ENCODE measurements around the gene ZNF516. TPM values are rescaled to one million over a fixed set of nuclear protein-coding genes. Genes with fewer than 3 reads are reported as not detected.

ZNF516 gene
- polyA plus RNA-seq, 1 experiment, result 11.3 TPM

DNA sequence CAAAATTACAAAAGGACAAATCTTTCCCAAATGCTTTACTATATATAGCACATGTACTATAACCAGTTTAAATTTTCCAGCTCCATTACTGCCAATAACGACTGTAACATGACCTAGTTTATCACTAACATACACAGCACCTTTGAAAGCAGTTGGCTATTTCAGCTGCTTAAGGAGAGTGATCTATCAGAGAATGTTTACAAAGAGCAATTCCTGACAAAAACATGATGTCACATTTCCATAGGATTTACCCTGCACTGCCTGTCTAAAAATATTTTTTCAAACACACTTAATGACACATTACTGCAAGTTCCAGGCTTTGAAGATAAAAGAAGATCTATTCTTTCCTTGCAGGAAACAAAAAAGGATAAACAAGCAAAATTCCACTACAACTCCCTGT lies 40.6 kb downstream of the ZNF516 start:
- POLR2A ChIA-PET, result interaction anchor here (0.6 to 0.7 kb wide), 2 partner anchors 91 to 1210 kb away, joined by 3 to 5 read pairs; no protein-coding TSS in a partner anchor
- TF ChIP-seq, protein P1, sequence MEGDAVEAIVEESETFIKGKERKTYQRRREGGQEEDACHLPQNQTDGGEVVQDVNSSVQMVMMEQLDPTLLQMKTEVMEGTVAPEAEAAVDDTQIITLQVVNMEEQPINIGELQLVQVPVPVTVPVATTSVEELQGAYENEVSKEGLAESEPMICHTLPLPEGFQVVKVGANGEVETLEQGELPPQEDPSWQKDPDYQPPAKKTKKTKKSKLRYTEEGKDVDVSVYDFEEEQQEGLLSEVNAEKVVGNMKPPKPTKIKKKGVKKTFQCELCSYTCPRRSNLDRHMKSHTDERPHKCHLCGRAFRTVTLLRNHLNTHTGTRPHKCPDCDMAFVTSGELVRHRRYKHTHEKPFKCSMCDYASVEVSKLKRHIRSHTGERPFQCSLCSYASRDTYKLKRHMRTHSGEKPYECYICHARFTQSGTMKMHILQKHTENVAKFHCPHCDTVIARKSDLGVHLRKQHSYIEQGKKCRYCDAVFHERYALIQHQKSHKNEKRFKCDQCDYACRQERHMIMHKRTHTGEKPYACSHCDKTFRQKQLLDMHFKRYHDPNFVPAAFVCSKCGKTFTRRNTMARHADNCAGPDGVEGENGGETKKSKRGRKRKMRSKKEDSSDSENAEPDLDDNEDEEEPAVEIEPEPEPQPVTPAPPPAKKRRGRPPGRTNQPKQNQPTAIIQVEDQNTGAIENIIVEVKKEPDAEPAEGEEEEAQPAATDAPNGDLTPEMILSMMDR (IDR thresholded peaks at IDR 0.05; ENCODE audit: insufficient read depth, low read depth, low read length), result no peak
- no peak overlapping the region for H3K4me3 ChIP-seq (ENCODE audit: low read depth, low read length)
- H3K36me3 ChIP-seq (ENCODE audit: control insufficient read depth, insufficient read depth, low read length), result 0 out of 2 replicates have a peak, but pooled peaks cover 1% of the 10 kb centered on the region
- no peaks in the 10 kb centered on the region for H3K27me3 ChIP-seq (ENCODE audit: control insufficient read depth, insufficient read depth, low read length)
- DNase-seq (ENCODE audit: low read depth), result no peak
- CTCF ChIA-PET, result interaction anchor here (0.7 to 1.0 kb wide), 2 partner anchors 55 to 255 kb away, joined by 3 read pairs; no protein-coding TSS in a partner anchor

DNA sequence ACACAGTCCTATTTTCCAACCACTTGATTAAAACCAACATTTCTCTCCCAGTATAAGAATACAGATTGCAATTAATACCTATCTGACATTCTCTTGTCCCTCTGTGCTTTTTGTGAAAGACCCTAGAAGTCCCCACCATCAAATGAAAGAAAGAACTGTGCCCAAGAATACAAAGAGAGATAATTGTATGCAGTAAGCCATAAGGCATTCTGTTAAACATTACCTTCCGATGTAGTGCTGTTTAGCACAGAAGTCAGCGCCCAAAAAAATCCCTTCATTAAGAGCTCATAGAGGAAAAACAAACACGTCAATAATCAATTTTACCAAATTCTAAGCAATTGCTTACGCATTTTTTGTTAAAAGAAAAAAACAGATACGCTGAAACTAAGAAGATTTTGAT lies 41.1 kb downstream of the ZNF516 start:
- ChIA-PET CTCF (interaction anchor here (1.0 kb wide), 1 partner anchor 256 kb away, joined by 3 read pairs; no protein-coding TSS in a partner anchor), POLR2A (interaction anchor here (0.6 kb wide), 1 partner anchor 1209 kb away, joined by 5 read pairs; no protein-coding TSS in a partner anchor)
- Histone ChIP-seq H3K4me3 (ENCODE audit: low read depth, low read length) (no peak overlapping the region), H3K27me3 (ENCODE audit: control insufficient read depth, insufficient read depth, low read length) (no peaks in the 10 kb centered on the region), H3K36me3 (ENCODE audit: control insufficient read depth, insufficient read depth, low read length) (0 out of 2 replicates have a peak, but pooled peaks cover 1% of the 10 kb centered on the region)
- TF ChIP-seq, protein P1 (IDR thresholded peaks at IDR 0.05; ENCODE audit: insufficient read depth, low read depth, low read length), result no peak
- no peak for DNase-seq (ENCODE audit: low read depth)

DNA sequence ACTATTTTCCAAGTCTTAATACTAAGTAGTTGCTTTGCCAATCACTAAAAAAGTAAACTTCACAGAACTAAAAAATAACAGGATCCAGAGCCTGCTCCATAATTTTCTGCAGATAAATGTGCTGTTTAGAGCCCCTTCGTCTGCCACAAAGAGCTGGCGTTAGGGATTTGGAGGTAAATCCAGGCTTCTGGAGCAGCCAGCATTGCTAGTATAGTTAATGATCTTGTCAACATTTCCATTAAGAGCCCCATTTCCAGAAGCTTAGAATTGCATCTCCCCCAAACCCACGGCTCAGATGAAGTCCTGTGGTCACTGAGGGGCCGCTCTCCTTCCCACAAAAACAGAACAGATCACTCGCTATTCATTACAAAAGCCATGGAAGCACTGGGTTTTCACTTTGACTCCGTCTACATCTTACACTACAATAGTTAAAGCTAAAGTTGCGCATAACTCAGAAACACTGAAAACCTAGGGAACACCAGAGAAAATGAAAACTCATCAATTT lies 41.9 kb downstream of the ZNF516 start:
- H3K27me3 ChIP-seq (ENCODE audit: control insufficient read depth, insufficient read depth, low read length), result no peaks in the 10 kb centered on the region
- POLR2A ChIA-PET, result interaction anchor here (0.6 kb wide), 1 partner anchor 40 kb away, joined by 4 read pairs; no protein-coding TSS in a partner anchor
- no peaks in the 10 kb centered on the region for H3K36me3 ChIP-seq (ENCODE audit: control insufficient read depth, insufficient read depth, low read length)
- DNase-seq (ENCODE audit: low read depth), result no peak
- no peak overlapping the region for H3K4me3 ChIP-seq (ENCODE audit: low read depth, low read length)
- TF ChIP-seq, protein P1 (IDR thresholded peaks at IDR 0.05; ENCODE audit: insufficient read depth, low read depth, low read length), result no peak
- CTCF ChIA-PET, result interaction anchor here (1.1 to 1.4 kb wide), 2 partner anchors 28 to 54 kb away, joined by 3 read pairs; no protein-coding TSS in a partner anchor

DNA sequence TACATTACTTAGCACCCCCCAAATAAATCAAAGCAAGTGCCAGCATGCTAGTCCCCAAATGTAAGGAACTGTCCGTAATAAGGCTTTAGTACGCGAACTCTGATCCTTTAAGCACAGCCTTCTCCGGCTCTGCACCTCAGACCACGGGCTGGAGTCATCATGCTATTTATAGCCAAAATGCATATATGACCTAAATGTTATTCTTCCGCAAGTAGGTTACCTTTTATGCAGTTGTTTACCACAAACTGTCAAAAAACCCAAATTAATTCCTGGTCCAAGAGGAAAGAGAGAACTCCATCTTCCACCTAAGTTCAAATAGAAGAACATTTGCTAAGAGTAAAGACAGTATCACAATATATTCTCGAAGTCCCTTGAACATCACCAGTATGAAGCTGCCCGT lies 42.7 kb downstream of the ZNF516 start:
- H3K36me3 ChIP-seq (ENCODE audit: control insufficient read depth, insufficient read depth, low read length), result no peaks in the 10 kb centered on the region
- H3K27me3 ChIP-seq (ENCODE audit: control insufficient read depth, insufficient read depth, low read length), result no peaks in the 10 kb centered on the region
- TF ChIP-seq, protein P1 (IDR thresholded peaks at IDR 0.05; ENCODE audit: insufficient read depth, low read depth, low read length), result no peak
- H3K4me3 ChIP-seq (ENCODE audit: low read depth, low read length), result 0 out of 2 replicates have a peak overlapping the region, but pooled peaks have one; percentile 6
- DNase-seq (ENCODE audit: low read depth), result no peak
- ChIA-PET CTCF (interaction anchor here (1.1 to 1.4 kb wide), 2 partner anchors 29 to 53 kb away, joined by 3 read pairs; no protein-coding TSS in a partner anchor), POLR2A (no interaction called here)

DNA sequence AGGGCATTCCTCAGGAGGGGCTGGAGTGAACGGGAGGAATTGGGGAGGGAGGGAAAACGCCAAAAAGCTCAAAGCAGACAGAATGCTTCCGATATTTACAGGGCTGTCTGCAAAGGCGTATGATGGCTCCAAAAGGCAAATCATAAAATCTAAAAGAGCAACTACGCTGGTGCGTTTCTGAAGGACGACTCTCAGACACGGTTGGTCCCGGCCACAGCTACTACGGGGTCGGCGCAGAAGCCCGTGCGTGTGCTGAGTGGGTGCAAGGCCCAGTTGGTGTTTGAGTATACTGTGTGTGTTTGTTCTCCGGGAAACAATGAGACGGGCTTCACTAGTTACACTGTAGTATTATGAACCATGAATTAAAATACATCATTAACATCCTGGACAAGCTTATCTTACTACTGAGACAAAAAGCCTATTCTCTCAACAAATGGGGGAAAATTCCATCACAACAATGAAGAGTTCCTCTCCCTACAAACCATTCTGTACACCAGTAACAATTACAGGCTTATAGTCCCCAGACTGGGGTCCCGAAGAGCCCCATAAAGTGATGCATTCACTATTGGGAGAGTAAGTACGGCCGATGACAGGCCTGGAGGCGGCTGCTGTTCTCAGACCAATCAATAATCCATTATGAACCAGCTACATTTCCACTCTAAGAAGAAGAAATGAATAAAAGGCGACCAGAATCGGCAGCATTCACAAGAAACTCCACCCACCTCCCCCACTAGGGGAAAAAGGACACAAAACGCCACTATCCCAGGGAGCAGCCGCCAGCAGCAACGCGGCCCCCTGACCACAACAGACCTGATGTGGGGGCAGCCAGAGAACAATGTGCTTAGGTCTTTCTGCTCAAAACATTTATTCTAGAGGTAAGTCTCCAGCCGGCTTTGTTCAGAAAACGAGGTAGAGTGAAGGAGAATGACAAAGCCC lies 43.4 kb downstream of the ZNF516 start:
- CTCF ChIA-PET, result interaction anchor here (1.1 to 1.5 kb wide), 5 partner anchors 19 to 168 kb away, joined by 3 to 7 read pairs (median 4); no protein-coding TSS in a partner anchor
- POLR2A ChIA-PET, result interaction anchor here (0.7 kb wide), 3 partner anchors 11 to 1174 kb away, joined by 3 to 5 read pairs (median 3); no protein-coding TSS in a partner anchor
- H3K27me3 ChIP-seq (ENCODE audit: control insufficient read depth, insufficient read depth, low read length), result no peaks in the 10 kb centered on the region
- TF ChIP-seq, protein P1 (IDR thresholded peaks at IDR 0.05; ENCODE audit: insufficient read depth, low read depth, low read length), result no peak
- no peaks in the 10 kb centered on the region for H3K36me3 ChIP-seq (ENCODE audit: control insufficient read depth, insufficient read depth, low read length)
- H3K4me3 ChIP-seq (ENCODE audit: low read depth, low read length), result peak overlapping the region; percentile 43
- no peak for DNase-seq (ENCODE audit: low read depth)

Data from BJ (cell line).